BJ (cell line): ENCODE results near the gene RGS9. TPM values are rescaled to one million over a fixed set of nuclear protein-coding genes. Genes with fewer than 3 reads are reported as not detected.

ENCODE experiments used
- CTCF ChIA-PET: fragments of 350-600 bp; formaldehyde crosslinking; extraction: SDS; loops from one replicate; lab custom pipeline; 2021; ENCODE audit warnings: antibody characterized with exemption, inconsistent platforms; lab: Yijun Ruan, JAX
- POLR2A ChIA-PET: fragments of 300-600 bp; sonication (Branson Sonifier 250); formaldehyde crosslinking; extraction: SDS; loops from one replicate; lab custom pipeline; 2021; ENCODE audit warnings: antibody characterized with exemption; lab: Charles Lee
- DNase-seq: peaks from one replicate; pipeline ENCODE4 v3.0.0-alpha.2; 2011; ENCODE audit warnings: low read depth
- H3K27me3 ChIP-seq: 2 replicates; pipeline ENCODE4 v1.6.0; 2011; ENCODE audit warnings: low read length; ENCODE audit not compliant: control insufficient read depth, insufficient read depth
- H3K36me3 ChIP-seq: 2 replicates; pipeline ENCODE4 v1.5.1; 2011; ENCODE audit warnings: low read length; ENCODE audit not compliant: control insufficient read depth, insufficient read depth
- H3K4me3 ChIP-seq: 2 replicates; pipeline ENCODE4 v1.5.1; 2011; ENCODE audit warnings: low read depth, mild to moderate bottlenecking, control low read depth, low read length
- CTCF ChIP-seq: IDR thresholded peaks from 2 replicates; pipeline ENCODE4 v1.5.1; 2011; ENCODE audit warnings: low read depth, mild to moderate bottlenecking, control low read depth, inconsistent platforms, low read length, moderate library complexity; ENCODE audit not compliant: insufficient read depth
- polyA plus RNA-seq: library from polyadenylated mRNA; depleted of rRNA; stranded (reverse); fragments of >200 nt; gene quantifications from 2 replicates; pipeline ENCODE4 v1.2.3, GENCODE V29; 2011

The RGS9 gene
- polyA plus RNA-seq, 1 experiment: 1.6 TPM

- Histone ChIP-seq H3K36me3 (no peaks in the 10 kb centered on the region), H3K27me3 (peaks cover 3% of the 10 kb centered on the region; the same call in 1 of the 2 replicates), H3K4me3 (no peak overlapping the region)
- POLR2A ChIA-PET: no interaction called here
- TF ChIP-seq CTCF: no peak
- CTCF ChIA-PET: interaction anchor here (1.5 to 2.5 kb wide), 2 partner anchors 20 to 56 kb away, joined by 4 to 27 read pairs; partner anchors contain the start of gene RGS9
- no peak for DNase-seq
Measured at GRCh38 chr17:65156185-65156834, 19.1 kb downstream of the RGS9 start.

- no peak for TF ChIP-seq CTCF
- Histone ChIP-seq H3K36me3 (no peaks in the 10 kb centered on the region), H3K27me3 (peaks cover 3% of the 10 kb centered on the region; the same call in 1 of the 2 replicates), H3K4me3 (no peak overlapping the region)
- DNase-seq: no peak
- POLR2A ChIA-PET: no interaction called here
- CTCF ChIA-PET: interaction anchor here (1.9 to 2.5 kb wide), 2 partner anchors 20 to 21 kb away, joined by 7 to 27 read pairs; partner anchors contain the start of gene RGS9
Measured at GRCh38 chr17:65156835-65157565, 19.8 kb downstream of the RGS9 start.

GRCh38 chr17:65158041-65158440 is 20.9 kb downstream of the RGS9 start:
- POLR2A ChIA-PET: no interaction called here
- Histone ChIP-seq H3K27me3 (no peaks in the 10 kb centered on the region), H3K4me3 (no peak overlapping the region), H3K36me3 (no peaks in the 10 kb centered on the region)
- CTCF ChIA-PET: interaction anchor here (1.9 kb wide), 1 partner anchor 21 kb away, joined by 7 read pairs; the partner anchor contains the start of gene RGS9
- TF ChIP-seq CTCF: no peak
- DNase-seq: no peak

GRCh38 chr17:65158622-65159021 is 21.5 kb downstream of the RGS9 start:
- no peak overlapping the region for H3K4me3 ChIP-seq
- no peak for TF ChIP-seq CTCF
- no peak for DNase-seq
- CTCF ChIA-PET: interaction anchor here (1.9 kb wide), 1 partner anchor 22 kb away, joined by 7 read pairs; the partner anchor contains the start of gene RGS9
- no peaks in the 10 kb centered on the region for H3K27me3 ChIP-seq
- H3K36me3 ChIP-seq: no peaks in the 10 kb centered on the region
- POLR2A ChIA-PET: no interaction called here

- no peak for DNase-seq
- ChIA-PET POLR2A (no interaction called here), CTCF (no interaction called here)
- Histone ChIP-seq H3K27me3 (no peaks in the 10 kb centered on the region), H3K4me3 (no peak overlapping the region), H3K36me3 (no peaks in the 10 kb centered on the region)
- no peak for TF ChIP-seq CTCF
Measured at GRCh38 chr17:65160516-65160915, 23.3 kb downstream of the RGS9 start.
